ENCODE results near the gene CYP24A1.
A peak's percentile ranks its signal among the peaks of the same experiment; 100 is the strongest.

Gene CYP24A1

GRCh38 chr20:54172856-54173652 is 732 bp downstream of the CYP24A1 start:
- DNase-seq: peak; percentile 24

- DNase-seq: no peak
These were observed 1.3 kb downstream of the CYP24A1 start for GRCh38 chr20:54172532-54172855.

- no peak for DNase-seq
These were observed 2.8 kb downstream of the CYP24A1 start for GRCh38 chr20:54170963-54171362.

GRCh38 chr20:54170026-54170471 is 3.7 kb downstream of the CYP24A1 start:
- no peak for DNase-seq

GRCh38 chr20:54168961-54169862 is 4.6 kb downstream of the CYP24A1 start:
- peak; percentile 16 for DNase-seq

- DNase-seq: peak; percentile 61
These were observed 5.6 kb downstream of the CYP24A1 start for GRCh38 chr20:54167909-54168872.

- DNase-seq: no peak
These were observed 6.7 kb downstream of the CYP24A1 start for GRCh38 chr20:54166987-54167662.

- DNase-seq: no peak
These were observed 8.0 kb downstream of the CYP24A1 start for GRCh38 chr20:54165803-54166202.

GRCh38 chr20:54165014-54165413 is 8.8 kb downstream of the CYP24A1 start:
- DNase-seq: no peak

- DNase-seq: no peak
These were observed 10.4 kb downstream of the CYP24A1 start for GRCh38 chr20:54163402-54163801.

GRCh38 chr20:54162378-54163009 is 11.3 kb downstream of the CYP24A1 start:
- no peak for DNase-seq

- DNase-seq: no peak
These were observed 12.0 kb downstream of the CYP24A1 start for GRCh38 chr20:54161821-54162149.

- no peak for DNase-seq
These were observed 12.6 kb downstream of the CYP24A1 start for GRCh38 chr20:54161008-54161820.

GRCh38 chr20:54160065-54161007 is 13.4 kb downstream of the CYP24A1 start:
- no peak for DNase-seq

- no peak for DNase-seq
These were observed 14.8 kb downstream of the CYP24A1 start for GRCh38 chr20:54158856-54159418.

- no peak for DNase-seq
These were observed 15.6 kb downstream of the CYP24A1 start for GRCh38 chr20:54158226-54158625.

GRCh38 chr20:54156981-54157835 is 16.6 kb downstream of the CYP24A1 start:
- no peak for DNase-seq

- no peak for DNase-seq
These were observed 17.3 kb downstream of the CYP24A1 start for GRCh38 chr20:54156522-54156921.

Measured in fibroblast of upper back skin (primary cell).